Liver (tissue), 9 donors: ENCODE data around the gene ATP1A3. TPM values are rescaled to one million over a fixed set of nuclear protein-coding genes. Genes with fewer than 3 reads are reported as not detected.

Experiments used
- DNase-seq: peaks from one replicate; pipeline ENCODE4 v3.0.0-alpha.2; 2017; ENCODE audit warnings: low spot score
- H3K27ac ChIP-seq, 2 donors: one replicate each; pipeline ENCODE4 v1.7.0; 2013; ENCODE audit warnings: inconsistent platforms in 2 of 2, low read length in 2 of 2, control low read depth in 1 of 2, low read depth in 1 of 2, mild to moderate bottlenecking in 1 of 2
- H3K27me3 ChIP-seq, 4 donors: one replicate each; pipeline versions ENCODE4 v1.6.1 to v1.7.0; 2013; ENCODE audit warnings: low read length in 3 of 4, inconsistent platforms in 1 of 4, mild to moderate bottlenecking in 1 of 4, moderate library complexity in 1 of 4; ENCODE audit not compliant: control insufficient read depth in 4 of 4, insufficient read depth in 4 of 4
- H3K36me3 ChIP-seq, 4 donors: one replicate each; pipeline versions ENCODE4 v1.6.1 to v1.7.0; 2013; ENCODE audit warnings: low read length in 3 of 4, mild to moderate bottlenecking in 3 of 4, low read depth in 1 of 4, moderate library complexity in 1 of 4; ENCODE audit not compliant: control insufficient read depth in 4 of 4, insufficient read depth in 3 of 4
- H3K4me1 ChIP-seq, 4 donors: one replicate each; pipeline versions ENCODE4 v1.6.1 to v1.7.0; 2013; ENCODE audit warnings: low read length in 3 of 4, mild to moderate bottlenecking in 3 of 4, moderate library complexity in 1 of 4; ENCODE audit not compliant: control insufficient read depth in 4 of 4, insufficient read depth in 4 of 4
- H3K4me3 ChIP-seq, 3 donors: one replicate each; pipeline versions ENCODE4 v1.6.1 to v1.7.0; 2013; ENCODE audit warnings: low read length in 3 of 3, control low read depth in 1 of 3, low read depth in 1 of 3, mild to moderate bottlenecking in 1 of 3
- H3K9ac ChIP-seq, 2 donors: one replicate each; pipeline ENCODE4 v1.7.0; 2013; ENCODE audit warnings: low read length in 2 of 2, mild to moderate bottlenecking in 2 of 2, moderate library complexity in 2 of 2, control low read depth in 1 of 2, low read depth in 1 of 2
- H3K9me3 ChIP-seq, 4 donors: one replicate each; pipeline versions ENCODE4 v1.6.1 to v1.7.0; 2013; ENCODE audit warnings: low read length in 3 of 4; ENCODE audit not compliant: control insufficient read depth in 4 of 4
- CTCF ChIP-seq: fragments of 150-350 bp; IDR thresholded peaks from 2 replicates; pipeline ENCODE4 v1.5.1; 2017; ENCODE audit warnings: improper control_type of control experiment, low read depth, low read length; ENCODE audit not compliant: missing input control
- EGR1 ChIP-seq, 2 donors: IDR thresholded peaks; 2 replicates each; pipeline ENCODE4 v1.6.1; 2016 to 2018; ENCODE audit warnings: antibody characterized with exemption in 2 of 2, low read depth in 2 of 2
- FOXA1 ChIP-seq: IDR thresholded peaks from 2 replicates; pipeline ENCODE4 v1.6.1; 2016; ENCODE audit warnings: antibody characterized with exemption
- FOXA2 ChIP-seq: IDR thresholded peaks from 2 replicates; pipeline ENCODE4 v1.6.1; 2016; ENCODE audit warnings: antibody characterized with exemption
- GABPA ChIP-seq, 2 donors: IDR thresholded peaks in 1 of 2; conservative IDR thresholded peaks in 1 of 2; 2 replicates each; pipeline ENCODE4 v1.6.1; 2016; ENCODE audit warnings: antibody characterized with exemption in 2 of 2, mild to moderate bottlenecking in 1 of 2, moderate library complexity in 1 of 2
- HNF4A ChIP-seq, 2 donors: conservative IDR thresholded peaks; 2 replicates each; pipeline ENCODE4 v1.6.1; 2016; ENCODE audit warnings: antibody characterized with exemption in 2 of 2, mild to moderate bottlenecking in 2 of 2
- HNF4G ChIP-seq: IDR thresholded peaks from 2 replicates; pipeline ENCODE4 v1.6.1; 2016; ENCODE audit warnings: antibody characterized with exemption
- JUND ChIP-seq, 2 donors: IDR thresholded peaks; 2 replicates each; pipeline ENCODE4 v1.6.1; 2016; ENCODE audit warnings: antibody characterized with exemption in 2 of 2
- NR2F2 ChIP-seq: IDR thresholded peaks from 2 replicates; pipeline ENCODE4 v1.6.1; 2016; ENCODE audit warnings: antibody characterized with exemption
- RAD21 ChIP-seq, 2 donors: IDR thresholded peaks; 2 replicates each; pipeline ENCODE4 v1.6.1; 2016; ENCODE audit warnings: antibody characterized with exemption in 2 of 2, mild to moderate bottlenecking in 2 of 2
- REST ChIP-seq: IDR thresholded peaks from 2 replicates; pipeline ENCODE4 v1.6.1; 2016; ENCODE audit warnings: antibody characterized with exemption, mild to moderate bottlenecking
- RXRA ChIP-seq, 2 donors: IDR thresholded peaks; 2 replicates each; pipeline ENCODE4 v1.6.1; 2017 to 2018; ENCODE audit warnings: antibody characterized with exemption in 2 of 2, mild to moderate bottlenecking in 1 of 2
- SP1 ChIP-seq: IDR thresholded peaks from 2 replicates; pipeline ENCODE4 v1.6.1; 2018; ENCODE audit warnings: antibody characterized with exemption, mild to moderate bottlenecking
- TAF1 ChIP-seq: conservative IDR thresholded peaks from 2 replicates; pipeline ENCODE4 v1.6.1; 2016; ENCODE audit warnings: antibody characterized with exemption, mild to moderate bottlenecking
- YY1 ChIP-seq: IDR thresholded peaks from 2 replicates; pipeline ENCODE4 v1.6.1; 2016; ENCODE audit warnings: antibody characterized with exemption, mild to moderate bottlenecking
- ZBTB33 ChIP-seq: IDR thresholded peaks from 2 replicates; pipeline ENCODE4 v1.6.1; 2016; ENCODE audit warnings: antibody characterized with exemption
- WGBS: extraction: QIAGEN DNeasy Blood & Tissue Kit; methylation state at CpG from one replicate; pipeline ENCODE4 v1.1.7; 2013; 5-methylcytosine and 5-hydroxymethylcytosine counted together
- polyA plus RNA-seq, 2 donors: library from polyadenylated mRNA; stranded (reverse) in 1 of 2; unstranded in 1 of 2; fragments of 200-250 nt in 1 of 2; fragments of >200 nt in 1 of 2; fragmentation: Nextera tagmentation in 1 of 2; extraction: Ambion mirVana in 1 of 2; gene quantifications; one replicate each; pipeline versions ENCODE4 v1.2.1 to v1.2.3, GENCODE V29; 2013 to 2015
- total RNA-seq, 2 donors: library from RNA; depleted of rRNA; stranded (reverse); fragments of >200 nt; gene quantifications; one replicate each; pipeline ENCODE4 v1.2.3, GENCODE V29; 2014
- TF ChIP-seq, protein P1 (sequence below): IDR thresholded peaks from 2 replicates; pipeline ENCODE4 v1.6.1; 2016; ENCODE audit warnings: antibody characterized with exemption
- donor health status: healthy.
- donor health status: healthy.
- donor health status: healthy.
- donor health status: healthy.
- donor health status: healthy.

The ATP1A3 gene
- total and polyA plus RNA-seq, 4 donors = 0.05 to 0.09 (median 0.08) TPM; not detected in 1

- H3K9me3 ChIP-seq = peaks cover 0 to 2% (median 0%) of the 10 kb centered on the region in 4 donors
- TF ChIP-seq HNF4A (conservative IDR thresholded peaks at IDR 0.05) (no peak), FOXA2 (no peak), HNF4G (no peak), RAD21 (IDR thresholded peaks at IDR 0.05) (no peak), SP1 (no peak), RXRA (IDR thresholded peaks at IDR 0.05) (no peak), GABPA (IDR thresholded peaks at IDR 0.05 in 1 of 2, conservative IDR thresholded peaks at IDR 0.05 in 1 of 2) (no peak), EGR1 (IDR thresholded peaks at IDR 0.05; ENCODE audit: low read depth in 2 of 2) (no peak), ZBTB33 (no peak), YY1 (no peak), REST (no peak)
- TF ChIP-seq, protein P1, sequence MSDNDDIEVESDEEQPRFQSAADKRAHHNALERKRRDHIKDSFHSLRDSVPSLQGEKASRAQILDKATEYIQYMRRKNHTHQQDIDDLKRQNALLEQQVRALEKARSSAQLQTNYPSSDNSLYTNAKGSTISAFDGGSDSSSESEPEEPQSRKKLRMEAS = no peak
- H3K27me3 ChIP-seq = peaks cover 4 to 18% (median 10%) of the 10 kb centered on the region in 4 donors
- H3K4me1 ChIP-seq = peaks cover 0 to 3% (median 1%) of the 10 kb centered on the region in 4 donors
- H3K36me3 ChIP-seq = no peaks in the 10 kb centered on the region
- DNase-seq = no peak
- H3K9ac ChIP-seq = no peak overlapping the region
- 82% methylated on average over 6 of the region's 6 CpGs for WGBS
- H3K4me3 ChIP-seq = no peak overlapping the region
- no peak overlapping the region for H3K27ac ChIP-seq
Observed at GRCh38 chr19:41918095-41918494, 75.9 kb downstream of the ATP1A3 start.

- Histone ChIP-seq H3K36me3 (no peaks in the 10 kb centered on the region), H3K9me3 (peaks cover 0 to 2% (median 0%) of the 10 kb centered on the region in 4 donors), H3K27ac (no peak overlapping the region), H3K4me1 (peaks cover 0 to 3% (median 1%) of the 10 kb centered on the region in 4 donors), H3K27me3 (peaks cover 4 to 18% (median 8%) of the 10 kb centered on the region in 4 donors), H3K4me3 (no peak overlapping the region), H3K9ac (no peak overlapping the region)
- TF ChIP-seq ZBTB33 (no peak), SP1 (no peak), RAD21 (IDR thresholded peaks at IDR 0.05) (no peak), CTCF (no peak), HNF4G (no peak), JUND (IDR thresholded peaks at IDR 0.05) (no peak), FOXA1 (no peak), HNF4A (conservative IDR thresholded peaks at IDR 0.05) (no peak), TAF1 (no peak), NR2F2 (no peak), EGR1 (IDR thresholded peaks at IDR 0.05; ENCODE audit: low read depth in 2 of 2) (no peak)
- TF ChIP-seq, protein P1 = no peak
- WGBS = 54% methylated on average over 12 of the region's 12 CpGs
- no peak for DNase-seq
Observed at GRCh38 chr19:41917676-41918075, 76.4 kb downstream of the ATP1A3 start.
